ENCODE results near the gene CRYZL1. TPM values are rescaled to one million over a fixed set of nuclear protein-coding genes. Genes with fewer than 3 reads are reported as not detected.
"Not testable (repeated sequence)": the region's sequence is repeated elsewhere in the genome, so short reads cannot be mapped to it uniquely, and the experiment has no call there.

CRYZL1 gene
- total RNA-seq, 1 experiment from 2014 or later = 13.5 TPM

DNA sequence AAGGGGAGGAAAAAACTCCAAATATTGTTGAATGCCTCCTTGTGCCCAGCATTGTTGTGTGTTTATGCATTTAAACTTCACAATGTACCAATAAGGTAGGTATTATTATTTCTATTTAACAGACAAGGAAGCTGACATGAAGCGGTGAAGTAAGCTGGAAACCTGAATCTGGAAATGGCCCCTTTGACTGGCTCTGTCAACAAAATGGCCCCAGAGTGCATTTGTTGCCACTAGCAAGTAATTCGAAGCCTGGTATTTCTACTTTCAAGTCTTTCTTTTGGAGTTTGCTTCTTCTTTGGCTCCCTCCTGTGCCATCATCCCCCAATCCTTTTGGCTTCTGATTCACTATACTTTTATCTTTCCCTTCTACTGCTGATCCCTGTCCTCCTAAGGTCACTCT, 23.1 kb downstream of the CRYZL1 start:
- Histone ChIP-seq H4K8ac (replicated peaks; ENCODE audit: insufficient read length, low read depth, low read length) (no peak overlapping the region), H3K79me2 (ENCODE audit: insufficient read depth, low read length) (no peaks in the 10 kb centered on the region), H4K20me1 (ENCODE audit: control insufficient read depth, insufficient read depth, insufficient read length) (no peaks in the 10 kb centered on the region), H3K9ac (ENCODE audit: extremely low read depth, insufficient read length, low read length) (no peak overlapping the region), H3K14ac (ENCODE audit: insufficient read depth, low read length) (no peak overlapping the region), H3K27ac (ENCODE audit: insufficient read length, low read depth, low read length) (no peak overlapping the region), H2BK15ac (ENCODE audit: low read depth, low read length) (no peak overlapping the region), H4K91ac (ENCODE audit: insufficient read length, low read depth, low read length) (no peak overlapping the region), H2BK5ac (ENCODE audit: insufficient read length, low read length) (no peak overlapping the region), H2AFZ (ENCODE audit: low read length) (no peak overlapping the region), H3K4ac (ENCODE audit: low read depth, low read length) (no peak overlapping the region), H4K5ac (ENCODE audit: insufficient read length, low read depth, low read length) (no peak overlapping the region), H3K4me1 (ENCODE audit: insufficient read depth, low read length) (no peaks in the 10 kb centered on the region), H2BK20ac (ENCODE audit: low read depth, low read length, poor library complexity, severe bottlenecking) (no peak overlapping the region), H3K23me2 (ENCODE audit: insufficient read length, low read depth, low read length, poor library complexity, severe bottlenecking) (no peaks in the 10 kb centered on the region), H3K23ac (ENCODE audit: insufficient read length, low read depth, low read length) (no peak overlapping the region), H2AK5ac (ENCODE audit: insufficient read length, low read length) (no peak overlapping the region), H3K9me3 (ENCODE audit: control insufficient read depth, low read depth, low read length) (no peaks in the 10 kb centered on the region), H3K27me3 (ENCODE audit: insufficient read depth, low read length) (no peaks in the 10 kb centered on the region), H3K18ac (ENCODE audit: insufficient read length, low read depth, low read length) (no peak overlapping the region), H3K4me2 (ENCODE audit: insufficient read depth, insufficient read length, low read length) (no peak overlapping the region), H3T11ph (ENCODE audit: low read length) (no peak overlapping the region), H3K56ac (ENCODE audit: insufficient read length, low read depth, low read length) (no peak overlapping the region), H3K79me1 (ENCODE audit: insufficient read depth, low read depth, low read length, poor library complexity, severe bottlenecking) (no peaks in the 10 kb centered on the region), H2BK120ac (ENCODE audit: low read depth, low read length, poor library complexity, severe bottlenecking) (no peak overlapping the region), H2BK12ac (ENCODE audit: insufficient read length, low read depth, low read length) (no peak overlapping the region)
- TF ChIP-seq, protein P1, sequence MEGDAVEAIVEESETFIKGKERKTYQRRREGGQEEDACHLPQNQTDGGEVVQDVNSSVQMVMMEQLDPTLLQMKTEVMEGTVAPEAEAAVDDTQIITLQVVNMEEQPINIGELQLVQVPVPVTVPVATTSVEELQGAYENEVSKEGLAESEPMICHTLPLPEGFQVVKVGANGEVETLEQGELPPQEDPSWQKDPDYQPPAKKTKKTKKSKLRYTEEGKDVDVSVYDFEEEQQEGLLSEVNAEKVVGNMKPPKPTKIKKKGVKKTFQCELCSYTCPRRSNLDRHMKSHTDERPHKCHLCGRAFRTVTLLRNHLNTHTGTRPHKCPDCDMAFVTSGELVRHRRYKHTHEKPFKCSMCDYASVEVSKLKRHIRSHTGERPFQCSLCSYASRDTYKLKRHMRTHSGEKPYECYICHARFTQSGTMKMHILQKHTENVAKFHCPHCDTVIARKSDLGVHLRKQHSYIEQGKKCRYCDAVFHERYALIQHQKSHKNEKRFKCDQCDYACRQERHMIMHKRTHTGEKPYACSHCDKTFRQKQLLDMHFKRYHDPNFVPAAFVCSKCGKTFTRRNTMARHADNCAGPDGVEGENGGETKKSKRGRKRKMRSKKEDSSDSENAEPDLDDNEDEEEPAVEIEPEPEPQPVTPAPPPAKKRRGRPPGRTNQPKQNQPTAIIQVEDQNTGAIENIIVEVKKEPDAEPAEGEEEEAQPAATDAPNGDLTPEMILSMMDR (conservative IDR thresholded peaks at IDR 0.05) = no peak
- Mint-ChIP-seq H3K27me3 (ENCODE audit: low read depth) (no peaks in the 10 kb centered on the region; the same call in 1 of the 2 replicates), H3K27ac (peak overlapping the region in 2 of 3 experiments; percentile 2 to 22; a peak in 3 of 7 replicates), H3K9me3 (peaks cover 0 to 2% of the 10 kb centered on the region in 2 experiments; a peak in 1 of 5 replicates), H3K4me1 (peaks cover 17 to 18% of the 10 kb centered on the region in 2 experiments), H3K4me3 (no peak overlapping the region), H3K36me3 (ENCODE audit: insufficient read depth in 1 of 3, low read depth in 3 of 3) (peaks cover 7 to 42% (median 31%) of the 10 kb centered on the region in 3 experiments; a peak in 6 of 7 replicates)
- WGBS (ENCODE audit: extremely low coverage, insufficient read length, low lambda C conversion rate) = no CpG with 5 or more reads among the region's 2 CpGs
- DNase-seq = no peak

DNA sequence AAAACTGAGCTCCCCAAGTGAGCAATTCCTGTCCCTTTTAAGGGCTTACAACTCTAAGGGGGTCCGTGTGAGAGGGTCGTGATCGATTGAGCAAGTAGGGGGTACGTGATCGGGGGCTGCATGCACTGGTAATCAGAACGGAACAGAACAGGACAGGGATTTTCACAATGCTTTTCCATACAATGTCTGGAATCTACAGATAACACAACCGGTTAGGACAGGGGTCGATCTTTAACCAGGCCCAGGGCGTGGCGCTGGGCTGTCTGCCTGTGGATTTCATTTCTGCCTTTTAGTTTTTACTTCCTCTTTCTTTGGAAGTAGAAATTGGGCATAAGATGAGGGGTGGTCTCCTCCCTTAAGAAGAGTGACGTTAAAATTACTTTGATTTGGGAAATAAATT, 24.0 kb downstream of the CRYZL1 start:
- H3K18ac ChIP-seq (ENCODE audit: insufficient read length, low read depth, low read length); H2BK120ac ChIP-seq (ENCODE audit: low read depth, low read length, poor library complexity, severe bottlenecking); H2AFZ ChIP-seq (ENCODE audit: low read length); H3K79me2 ChIP-seq (ENCODE audit: insufficient read depth, low read length); H3K14ac ChIP-seq (ENCODE audit: insufficient read depth, low read length); H3K9ac ChIP-seq (ENCODE audit: extremely low read depth, insufficient read length, low read length); H3K27ac ChIP-seq (ENCODE audit: insufficient read length, low read depth, low read length); H4K91ac ChIP-seq (ENCODE audit: insufficient read length, low read depth, low read length); H3K9me3 ChIP-seq (ENCODE audit: control insufficient read depth, low read depth, low read length); DNase-seq; H3K27me3 ChIP-seq (ENCODE audit: insufficient read depth, low read length); H2AK5ac ChIP-seq (ENCODE audit: insufficient read length, low read length); H3K27me3 Mint-ChIP-seq (ENCODE audit: low read depth); H2BK12ac ChIP-seq (ENCODE audit: insufficient read length, low read depth, low read length); H3K56ac ChIP-seq (ENCODE audit: insufficient read length, low read depth, low read length); H3K4ac ChIP-seq (ENCODE audit: low read depth, low read length); H3T11ph ChIP-seq (ENCODE audit: low read length); H3K23me2 ChIP-seq (ENCODE audit: insufficient read length, low read depth, low read length, poor library complexity, severe bottlenecking); H3K23ac ChIP-seq (ENCODE audit: insufficient read length, low read depth, low read length); H4K20me1 ChIP-seq (ENCODE audit: control insufficient read depth, insufficient read depth, insufficient read length); H2BK15ac ChIP-seq (ENCODE audit: low read depth, low read length); H3K4me2 ChIP-seq (ENCODE audit: insufficient read depth, insufficient read length, low read length); H2BK20ac ChIP-seq (ENCODE audit: low read depth, low read length, poor library complexity, severe bottlenecking); H4K5ac ChIP-seq (ENCODE audit: insufficient read length, low read depth, low read length); H3K79me1 ChIP-seq (ENCODE audit: insufficient read depth, low read depth, low read length, poor library complexity, severe bottlenecking); H4K8ac ChIP-seq (replicated peaks; ENCODE audit: insufficient read length, low read depth, low read length); H3K9me3 Mint-ChIP-seq; H3K4me3 Mint-ChIP-seq; H2BK5ac ChIP-seq (ENCODE audit: insufficient read length, low read length); H3K4me1 ChIP-seq (ENCODE audit: insufficient read depth, low read length): not testable (repeated sequence)
- Mint-ChIP-seq H3K4me1 (peaks cover 16 to 18% of the 10 kb centered on the region in 2 experiments), H3K36me3 (ENCODE audit: insufficient read depth in 1 of 3, low read depth in 3 of 3) (peaks cover 7 to 48% (median 37%) of the 10 kb centered on the region in 3 experiments; a peak in 6 of 7 replicates), H3K27ac (peak overlapping the region in 1 of 3 experiments; percentile 18; a peak in 2 of 7 replicates)
- WGBS (ENCODE audit: extremely low coverage, insufficient read length, low lambda C conversion rate) = no CpG with 5 or more reads among the region's 11 CpGs
